A172 (cell line): Measurements from ENCODE around the gene DNAJB13. TPM values are rescaled to one million over a fixed set of nuclear protein-coding genes. Genes with fewer than 3 reads are reported as not detected.
"Not testable (repeated sequence)": the region's sequence is repeated elsewhere in the genome, so short reads cannot be mapped to it uniquely, and the experiment has no call there.

Experiments
- DNase-seq: peaks from one replicate; pipeline ENCODE4 v3.0.0-alpha.2; 2015; ENCODE audit warnings: low spot score
- total RNA-seq: library from RNA; depleted of rRNA; stranded (reverse); fragments of >200 nt; shearing (Covaris generic); gene quantifications from 2 replicates; pipeline ENCODE4 v1.2.3, GENCODE V29; 2014; rRNA removed

DNAJB13 gene
- not detected in 2 replicates for total RNA-seq

- DNase-seq, result peak; percentile 71
Measured at GRCh38 chr11:73950869-73951710, at the start of gene DNAJB13. TSS of gene DNAJB13 (plus strand) at chr11:73951026. CDS start at chr11:73951070, 44 bp downstream.

GRCh38 chr11:73902303-73902702 lies 48.5 kb upstream of the DNAJB13 start:
- no peak for DNase-seq

- DNase-seq, result peak; percentile 74
Measured at GRCh38 chr11:73907191-73907590, 43.6 kb upstream of the DNAJB13 start.

- no peak for DNase-seq
Measured at GRCh38 chr11:73912026-73912425, 38.8 kb upstream of the DNAJB13 start.

GRCh38 chr11:73913472-73913871 lies 37.4 kb upstream of the DNAJB13 start:
- no peak for DNase-seq

- no peak for DNase-seq
Measured at GRCh38 chr11:73914284-73914683, 36.5 kb upstream of the DNAJB13 start.

- peak; percentile 33 for DNase-seq
Measured at GRCh38 chr11:73916435-73916834, 34.4 kb upstream of the DNAJB13 start.

GRCh38 chr11:73921180-73921579 lies 29.6 kb upstream of the DNAJB13 start:
- DNase-seq, result no peak

GRCh38 chr11:73929388-73929787 lies 21.4 kb upstream of the DNAJB13 start:
- DNase-seq, result no peak

GRCh38 chr11:73931039-73931645 lies 19.7 kb upstream of the DNAJB13 start:
- DNase-seq, result peak; percentile 85

GRCh38 chr11:73931951-73932350 lies 18.9 kb upstream of the DNAJB13 start:
- DNase-seq, result no peak

- no peak for DNase-seq
Measured at GRCh38 chr11:73932781-73933180, 18.0 kb upstream of the DNAJB13 start.

GRCh38 chr11:73936047-73936446 lies 14.8 kb upstream of the DNAJB13 start:
- DNase-seq, result not testable (repeated sequence)

GRCh38 chr11:73939096-73939495 lies 11.7 kb upstream of the DNAJB13 start:
- DNase-seq, result peak; percentile 25

GRCh38 chr11:73940801-73941570 lies 9.8 kb upstream of the DNAJB13 start:
- DNase-seq, result no peak

GRCh38 chr11:73942010-73942409 lies 8.8 kb upstream of the DNAJB13 start:
- no peak for DNase-seq

GRCh38 chr11:73944085-73944484 lies 6.7 kb upstream of the DNAJB13 start:
- DNase-seq, result no peak

- no peak for DNase-seq
Measured at GRCh38 chr11:73944901-73945300, 5.9 kb upstream of the DNAJB13 start.

GRCh38 chr11:73945396-73945795 lies 5.4 kb upstream of the DNAJB13 start:
- no peak for DNase-seq

GRCh38 chr11:73946798-73947458 lies 3.9 kb upstream of the DNAJB13 start:
- DNase-seq, result no peak

- DNase-seq, result no peak
Measured at GRCh38 chr11:73949246-73949645, 1.6 kb upstream of the DNAJB13 start.

- DNase-seq, result no peak
Measured at GRCh38 chr11:73949912-73950311, 914 bp upstream of the DNAJB13 start.
